ENCODE measurements around the gene POLE2.

POLE2 gene

GRCh38 chr14:49687942-49688700 lies at the start of gene POLE2:
Gene POLE2, minus strand, starts transcription at chr14:49688214. Its CDS starts 11 bp downstream, at chr14:49688203.
- TF ChIP-seq CEBPB (IDR thresholded peaks at IDR 0.05) (no peak), YY1 (IDR thresholded peaks at IDR 0.05; ENCODE audit: low read depth) (peak; percentile 91), TAF1 (IDR thresholded peaks at IDR 0.05; ENCODE audit: low read depth) (peak; percentile 91), CREB1 (IDR thresholded peaks at IDR 0.05; ENCODE audit: low read depth) (no peak), MAX (IDR thresholded peaks at IDR 0.05) (peak; percentile 95), ZBTB7A (IDR thresholded peaks at IDR 0.05; ENCODE audit: low read depth) (no peak)

GRCh38 chr14:49733836-49734235 lies 45.8 kb upstream of the POLE2 start:
- TF ChIP-seq TAF1 (IDR thresholded peaks at IDR 0.05; ENCODE audit: low read depth): no peak

- TF ChIP-seq EP300 (IDR thresholded peaks at IDR 0.05; ENCODE audit: borderline replicate concordance) (no peak), TCF12 (IDR thresholded peaks at IDR 0.05; ENCODE audit: low read depth) (no peak), FOXM1 (IDR thresholded peaks at IDR 0.05; ENCODE audit: borderline replicate concordance, low read depth) (no peak), TEAD4 (IDR thresholded peaks at IDR 0.05) (no peak)
These were observed 44.9 kb upstream of the POLE2 start for GRCh38 chr14:49732896-49733295.

- TF ChIP-seq MAX (IDR thresholded peaks at IDR 0.05): no peak
- no peak for TF ChIP-seq TCF12 (IDR thresholded peaks at IDR 0.05; ENCODE audit: low read depth)
These were observed 39.2 kb upstream of the POLE2 start for GRCh38 chr14:49727171-49727570.

- TF ChIP-seq TEAD4 (IDR thresholded peaks at IDR 0.05): no peak
- no peak for TF ChIP-seq FOXM1 (IDR thresholded peaks at IDR 0.05; ENCODE audit: borderline replicate concordance, low read depth)
- no peak for TF ChIP-seq TAF1 (IDR thresholded peaks at IDR 0.05; ENCODE audit: low read depth)
- TF ChIP-seq USF1 (IDR thresholded peaks at IDR 0.05): no peak
- TF ChIP-seq EP300 (IDR thresholded peaks at IDR 0.05; ENCODE audit: borderline replicate concordance): no peak
- TF ChIP-seq TCF12 (IDR thresholded peaks at IDR 0.05; ENCODE audit: low read depth): no peak
- TF ChIP-seq NFIC (IDR thresholded peaks at IDR 0.05): no peak
- no peak for TF ChIP-seq YY1 (IDR thresholded peaks at IDR 0.05; ENCODE audit: low read depth)
- no peak for TF ChIP-seq RAD21 (IDR thresholded peaks at IDR 0.05; ENCODE audit: low read depth)
These were observed 32.7 kb upstream of the POLE2 start for GRCh38 chr14:49720744-49721143.

- TF ChIP-seq TAF1 (IDR thresholded peaks at IDR 0.05; ENCODE audit: low read depth) (no peak), EGR1 (IDR thresholded peaks at IDR 0.05) (no peak), CEBPB (IDR thresholded peaks at IDR 0.05) (no peak), REST (IDR thresholded peaks at IDR 0.05; ENCODE audit: low read depth) (no peak), CREB1 (IDR thresholded peaks at IDR 0.05; ENCODE audit: low read depth) (no peak), EP300 (IDR thresholded peaks at IDR 0.05; ENCODE audit: borderline replicate concordance) (no peak), TEAD4 (IDR thresholded peaks at IDR 0.05) (no peak), NFIC (IDR thresholded peaks at IDR 0.05) (no peak), MAX (IDR thresholded peaks at IDR 0.05) (no peak), TCF12 (IDR thresholded peaks at IDR 0.05; ENCODE audit: low read depth) (no peak), FOXM1 (IDR thresholded peaks at IDR 0.05; ENCODE audit: borderline replicate concordance, low read depth) (no peak), RAD21 (IDR thresholded peaks at IDR 0.05; ENCODE audit: low read depth) (no peak), USF1 (IDR thresholded peaks at IDR 0.05) (no peak), YY1 (IDR thresholded peaks at IDR 0.05; ENCODE audit: low read depth) (no peak), ZBTB7A (IDR thresholded peaks at IDR 0.05; ENCODE audit: low read depth) (no peak)
These were observed 16.0 kb upstream of the POLE2 start for GRCh38 chr14:49703965-49704364.

- TF ChIP-seq EP300 (IDR thresholded peaks at IDR 0.05; ENCODE audit: borderline replicate concordance) (no peak), ZBTB7A (IDR thresholded peaks at IDR 0.05; ENCODE audit: low read depth) (no peak), CREB1 (IDR thresholded peaks at IDR 0.05; ENCODE audit: low read depth) (no peak), RAD21 (IDR thresholded peaks at IDR 0.05; ENCODE audit: low read depth) (no peak), USF1 (IDR thresholded peaks at IDR 0.05) (no peak), FOXM1 (IDR thresholded peaks at IDR 0.05; ENCODE audit: borderline replicate concordance, low read depth) (no peak), MAX (IDR thresholded peaks at IDR 0.05) (no peak), CEBPB (IDR thresholded peaks at IDR 0.05) (no peak), TEAD4 (IDR thresholded peaks at IDR 0.05) (no peak), NFIC (IDR thresholded peaks at IDR 0.05) (no peak), YY1 (IDR thresholded peaks at IDR 0.05; ENCODE audit: low read depth) (no peak), REST (IDR thresholded peaks at IDR 0.05; ENCODE audit: low read depth) (no peak), TCF12 (IDR thresholded peaks at IDR 0.05; ENCODE audit: low read depth) (no peak), TAF1 (IDR thresholded peaks at IDR 0.05; ENCODE audit: low read depth) (no peak), EGR1 (IDR thresholded peaks at IDR 0.05) (no peak)
These were observed 14.7 kb upstream of the POLE2 start for GRCh38 chr14:49702725-49703124.
